ENCODE data around the gene TBPL1.

TBPL1 gene

DNA sequence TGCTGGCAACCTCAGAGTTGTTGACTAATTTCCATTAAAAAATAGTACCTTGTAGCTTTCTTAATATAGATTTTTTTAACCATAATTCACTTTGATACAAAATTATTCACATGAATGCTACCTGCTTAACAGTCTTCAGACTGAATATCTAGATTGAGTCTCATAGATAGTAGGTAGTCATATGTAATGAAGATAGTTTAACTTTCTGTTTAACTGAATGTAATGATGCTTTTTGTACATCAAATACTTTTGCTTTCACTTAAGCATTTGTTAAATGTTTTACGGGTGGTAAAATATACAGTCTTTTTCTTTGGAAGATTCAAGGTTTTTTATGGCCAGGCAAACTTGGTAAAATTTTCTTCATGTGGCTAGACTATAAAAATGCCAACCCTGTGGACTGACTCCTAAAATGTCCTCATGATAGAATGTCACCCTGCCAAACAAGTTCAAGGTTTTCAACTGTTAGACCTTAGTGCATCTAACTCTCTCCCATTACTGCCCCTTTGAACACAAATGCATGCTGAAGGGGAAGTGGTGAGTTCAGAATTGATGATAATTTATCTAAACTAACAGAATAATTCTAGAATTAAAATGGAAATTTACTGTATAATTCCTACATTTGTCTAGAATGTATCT is 16.4 kb downstream of the TBPL1 start:
- no peaks in the 10 kb centered on the region for H3K9me3 ChIP-seq (ENCODE audit: insufficient read depth, low read depth, low read length)
- peak overlapping the region; percentile 54 for H3K9ac ChIP-seq (ENCODE audit: low read depth, low read length, poor library complexity, severe bottlenecking)
- H3K4me2 ChIP-seq (ENCODE audit: low read depth, low read length, poor library complexity, severe bottlenecking): peak overlapping the region; percentile 71
- H3K79me2 ChIP-seq (ENCODE audit: insufficient read depth, low read length): peaks cover 88% of the 10 kb centered on the region
- peak overlapping the region; percentile 54 for H3K4me3 ChIP-seq (ENCODE audit: low read length, poor library complexity, severe bottlenecking)
- H3F3A ChIP-seq (ENCODE audit: low read depth): peaks cover 6% of the 10 kb centered on the region; the same call in 1 of the 2 replicates
- H4K20me1 ChIP-seq (ENCODE audit: insufficient read depth, low read length, poor library complexity, severe bottlenecking): peaks cover 23% of the 10 kb centered on the region
- H3K27me3 ChIP-seq (ENCODE audit: insufficient read depth, low read length, poor library complexity, severe bottlenecking): no peaks in the 10 kb centered on the region
- no peaks in the 10 kb centered on the region for H3K9me2 ChIP-seq (replicated peaks; ENCODE audit: low read depth, low read length)
- TF ChIP-seq, protein P1, sequence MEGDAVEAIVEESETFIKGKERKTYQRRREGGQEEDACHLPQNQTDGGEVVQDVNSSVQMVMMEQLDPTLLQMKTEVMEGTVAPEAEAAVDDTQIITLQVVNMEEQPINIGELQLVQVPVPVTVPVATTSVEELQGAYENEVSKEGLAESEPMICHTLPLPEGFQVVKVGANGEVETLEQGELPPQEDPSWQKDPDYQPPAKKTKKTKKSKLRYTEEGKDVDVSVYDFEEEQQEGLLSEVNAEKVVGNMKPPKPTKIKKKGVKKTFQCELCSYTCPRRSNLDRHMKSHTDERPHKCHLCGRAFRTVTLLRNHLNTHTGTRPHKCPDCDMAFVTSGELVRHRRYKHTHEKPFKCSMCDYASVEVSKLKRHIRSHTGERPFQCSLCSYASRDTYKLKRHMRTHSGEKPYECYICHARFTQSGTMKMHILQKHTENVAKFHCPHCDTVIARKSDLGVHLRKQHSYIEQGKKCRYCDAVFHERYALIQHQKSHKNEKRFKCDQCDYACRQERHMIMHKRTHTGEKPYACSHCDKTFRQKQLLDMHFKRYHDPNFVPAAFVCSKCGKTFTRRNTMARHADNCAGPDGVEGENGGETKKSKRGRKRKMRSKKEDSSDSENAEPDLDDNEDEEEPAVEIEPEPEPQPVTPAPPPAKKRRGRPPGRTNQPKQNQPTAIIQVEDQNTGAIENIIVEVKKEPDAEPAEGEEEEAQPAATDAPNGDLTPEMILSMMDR (conservative IDR thresholded peaks at IDR 0.05; ENCODE audit: low read length): no peak
- TF ChIP-seq EZH2phosphoT487 (IDR thresholded peaks at IDR 0.05; ENCODE audit: borderline replicate concordance): no peak
- peaks cover 72% of the 10 kb centered on the region for H3K4me1 ChIP-seq (ENCODE audit: insufficient read depth, low read length, poor library complexity, severe bottlenecking)
- H3K36me3 ChIP-seq (ENCODE audit: insufficient read depth, low read length): no peaks in the 10 kb centered on the region
- H2AFZ ChIP-seq (ENCODE audit: low read length): no peak overlapping the region

DNA sequence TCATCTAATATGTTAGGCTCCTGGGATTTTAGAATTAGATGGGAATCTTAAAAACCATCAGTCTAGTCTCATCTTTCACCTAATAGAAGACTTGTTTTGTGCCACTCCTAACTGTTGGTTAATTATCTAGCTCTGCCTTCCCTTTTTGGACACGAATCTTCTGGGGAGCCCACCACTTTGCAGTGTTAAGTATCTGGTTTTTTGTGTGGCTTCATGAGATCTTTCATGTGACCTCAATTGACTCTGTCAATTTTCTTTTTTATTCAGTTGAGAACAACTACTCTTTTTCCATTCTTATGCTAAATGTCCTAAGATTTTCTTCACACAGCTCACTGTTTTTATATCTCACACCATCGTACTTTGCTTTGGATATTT is 16.9 kb downstream of the TBPL1 start:
- no peak for TF ChIP-seq EZH2phosphoT487 (IDR thresholded peaks at IDR 0.05; ENCODE audit: borderline replicate concordance)
- TF ChIP-seq, protein P1 (conservative IDR thresholded peaks at IDR 0.05; ENCODE audit: low read length): no peak
- Histone ChIP-seq H3K36me3 (ENCODE audit: insufficient read depth, low read length) (no peaks in the 10 kb centered on the region), H3K9me3 (ENCODE audit: insufficient read depth, low read depth, low read length) (no peaks in the 10 kb centered on the region), H3K9me2 (replicated peaks; ENCODE audit: low read depth, low read length) (no peaks in the 10 kb centered on the region), H3K4me2 (ENCODE audit: low read depth, low read length, poor library complexity, severe bottlenecking) (peak overlapping the region; percentile 71), H3K79me2 (ENCODE audit: insufficient read depth, low read length) (peaks cover 89% of the 10 kb centered on the region), H2AFZ (ENCODE audit: low read length) (no peak overlapping the region), H3K27me3 (ENCODE audit: insufficient read depth, low read length, poor library complexity, severe bottlenecking) (no peaks in the 10 kb centered on the region), H3K9ac (ENCODE audit: low read depth, low read length, poor library complexity, severe bottlenecking) (peak overlapping the region; percentile 54), H3F3A (ENCODE audit: low read depth) (peaks cover 6% of the 10 kb centered on the region; the same call in 1 of the 2 replicates), H4K20me1 (ENCODE audit: insufficient read depth, low read length, poor library complexity, severe bottlenecking) (peaks cover 27% of the 10 kb centered on the region), H3K4me1 (ENCODE audit: insufficient read depth, low read length, poor library complexity, severe bottlenecking) (peaks cover 69% of the 10 kb centered on the region), H3K4me3 (ENCODE audit: low read length, poor library complexity, severe bottlenecking) (peak overlapping the region; percentile 54)

DNA sequence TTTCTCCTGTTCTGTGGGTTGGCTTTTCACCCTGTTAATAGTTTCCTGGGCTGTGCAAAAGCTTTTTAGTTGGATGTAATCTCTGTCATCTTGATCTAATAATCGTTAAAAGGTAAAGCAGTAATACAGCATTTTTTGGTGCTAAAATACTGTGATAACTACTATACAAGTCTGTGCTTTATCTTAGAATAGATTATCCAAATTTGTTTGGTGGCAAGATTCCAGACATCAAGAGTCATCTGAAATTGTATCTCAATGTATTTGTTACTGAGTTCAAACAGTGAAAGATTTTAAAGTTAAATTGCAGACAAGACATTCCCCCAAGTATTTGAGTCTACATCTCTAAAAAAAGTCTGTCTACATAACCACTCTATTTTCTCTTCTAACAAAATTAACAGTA is 18.8 kb downstream of the TBPL1 start:
- TF ChIP-seq, protein P1 (conservative IDR thresholded peaks at IDR 0.05; ENCODE audit: low read length): no peak
- no peak for TF ChIP-seq EZH2phosphoT487 (IDR thresholded peaks at IDR 0.05; ENCODE audit: borderline replicate concordance)
- H3K36me3 ChIP-seq (ENCODE audit: insufficient read depth, low read length): no peaks in the 10 kb centered on the region
- no peaks in the 10 kb centered on the region for H3K9me2 ChIP-seq (replicated peaks; ENCODE audit: low read depth, low read length)
- H3K9me3 ChIP-seq (ENCODE audit: insufficient read depth, low read depth, low read length): no peaks in the 10 kb centered on the region
- H3F3A ChIP-seq (ENCODE audit: low read depth): peaks cover 6% of the 10 kb centered on the region; the same call in 1 of the 2 replicates
- H3K4me1 ChIP-seq (ENCODE audit: insufficient read depth, low read length, poor library complexity, severe bottlenecking): peaks cover 50% of the 10 kb centered on the region
- H3K4me3 ChIP-seq (ENCODE audit: low read length, poor library complexity, severe bottlenecking): no peak overlapping the region
- H3K79me2 ChIP-seq (ENCODE audit: insufficient read depth, low read length): peaks cover 85% of the 10 kb centered on the region
- H3K27me3 ChIP-seq (ENCODE audit: insufficient read depth, low read length, poor library complexity, severe bottlenecking): no peaks in the 10 kb centered on the region
- H4K20me1 ChIP-seq (ENCODE audit: insufficient read depth, low read length, poor library complexity, severe bottlenecking): peaks cover 19% of the 10 kb centered on the region
- no peak overlapping the region for H3K4me2 ChIP-seq (ENCODE audit: low read depth, low read length, poor library complexity, severe bottlenecking)
- H2AFZ ChIP-seq (ENCODE audit: low read length): no peak overlapping the region
- no peak overlapping the region for H3K9ac ChIP-seq (ENCODE audit: low read depth, low read length, poor library complexity, severe bottlenecking)

Data from Loucy (cell line).